ENCODE data around the gene KRT76. TPM values are rescaled to one million over a fixed set of nuclear protein-coding genes. Genes with fewer than 3 reads are reported as not detected.

Gene KRT76
- total and polyA plus RNA-seq, 4 donors, result not detected

DNA sequence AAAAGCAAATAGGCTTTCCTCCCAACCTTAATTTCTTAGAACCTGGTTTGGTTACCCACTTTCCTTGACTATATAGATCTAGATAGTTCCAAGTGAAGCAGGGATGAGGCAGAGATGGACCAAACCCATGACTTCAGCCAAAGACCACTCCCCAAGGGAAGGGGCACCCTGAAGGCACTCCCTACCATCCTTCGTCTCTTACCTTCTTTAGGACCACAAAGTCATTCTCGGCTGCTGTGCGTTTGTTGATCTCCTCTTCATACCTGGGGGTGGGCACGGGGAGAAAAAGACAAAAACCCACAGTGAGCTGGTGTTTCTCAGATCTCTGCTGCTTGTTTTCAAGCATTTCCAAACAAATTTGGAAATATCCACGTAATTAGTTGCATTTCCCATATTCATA lies 33.4 kb upstream of the KRT76 start:
- H3K9ac ChIP-seq (ENCODE audit: insufficient read depth in 1 of 2, low read length in 2 of 2), result no peak overlapping the region
- H3K4me3 ChIP-seq, result no peak overlapping the region
- peaks cover 0 to 3% (median 0%) of the 10 kb centered on the region in 4 donors for H3K9me3 ChIP-seq (ENCODE audit: control insufficient read depth in 4 of 4, insufficient read depth in 3 of 4, low read length in 3 of 4)
- H3K4me1 ChIP-seq (ENCODE audit: control insufficient read depth in 5 of 5, insufficient read depth in 5 of 5, low read length in 5 of 5), result peaks cover 0 to 15% (median 3%) of the 10 kb centered on the region in 5 donors
- WGBS, 2 donors, result 72 to 88% methylated on average over 5 of the region's 5 CpGs
- no peaks in the 10 kb centered on the region for H3K36me3 ChIP-seq (ENCODE audit: control insufficient read depth in 4 of 4, insufficient read depth in 4 of 4, low read length in 4 of 4)
- peaks cover 0 to 36% (median 2%) of the 10 kb centered on the region in 3 donors for H3K27me3 ChIP-seq (ENCODE audit: control insufficient read depth in 3 of 3, insufficient read depth in 3 of 3, low read length in 2 of 3)
- no peak for DNase-seq
- H3K27ac ChIP-seq (ENCODE audit: low read depth in 1 of 2, low read length in 1 of 2), result no peak overlapping the region
- ATAC-seq (ENCODE audit: insufficient read depth, low FRiP score), result no peak
- TF ChIP-seq, protein P1, sequence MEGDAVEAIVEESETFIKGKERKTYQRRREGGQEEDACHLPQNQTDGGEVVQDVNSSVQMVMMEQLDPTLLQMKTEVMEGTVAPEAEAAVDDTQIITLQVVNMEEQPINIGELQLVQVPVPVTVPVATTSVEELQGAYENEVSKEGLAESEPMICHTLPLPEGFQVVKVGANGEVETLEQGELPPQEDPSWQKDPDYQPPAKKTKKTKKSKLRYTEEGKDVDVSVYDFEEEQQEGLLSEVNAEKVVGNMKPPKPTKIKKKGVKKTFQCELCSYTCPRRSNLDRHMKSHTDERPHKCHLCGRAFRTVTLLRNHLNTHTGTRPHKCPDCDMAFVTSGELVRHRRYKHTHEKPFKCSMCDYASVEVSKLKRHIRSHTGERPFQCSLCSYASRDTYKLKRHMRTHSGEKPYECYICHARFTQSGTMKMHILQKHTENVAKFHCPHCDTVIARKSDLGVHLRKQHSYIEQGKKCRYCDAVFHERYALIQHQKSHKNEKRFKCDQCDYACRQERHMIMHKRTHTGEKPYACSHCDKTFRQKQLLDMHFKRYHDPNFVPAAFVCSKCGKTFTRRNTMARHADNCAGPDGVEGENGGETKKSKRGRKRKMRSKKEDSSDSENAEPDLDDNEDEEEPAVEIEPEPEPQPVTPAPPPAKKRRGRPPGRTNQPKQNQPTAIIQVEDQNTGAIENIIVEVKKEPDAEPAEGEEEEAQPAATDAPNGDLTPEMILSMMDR (IDR thresholded peaks at IDR 0.05; ENCODE audit: control extremely low read depth, extremely low read depth), result no peak

DNA sequence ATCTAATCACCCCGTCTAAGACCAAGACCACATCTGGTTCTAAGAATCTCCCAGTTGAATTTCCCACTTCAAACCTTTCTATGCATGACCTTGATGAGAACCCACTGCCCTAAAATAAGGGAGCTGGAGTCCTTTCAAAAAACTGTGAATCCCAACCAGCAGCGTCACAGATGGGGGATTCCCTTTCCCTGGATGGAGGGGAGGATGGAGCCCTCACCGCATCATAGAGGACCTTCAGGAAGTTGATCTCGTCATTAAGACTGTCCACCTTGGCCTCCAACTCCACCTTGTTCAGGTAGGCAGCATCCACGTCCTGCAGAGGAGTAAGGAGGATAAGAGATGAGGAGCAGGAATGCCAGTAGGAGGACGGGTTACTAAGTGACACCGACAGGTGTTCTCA lies 32.0 kb upstream of the KRT76 start:
- Histone ChIP-seq H3K4me1 (ENCODE audit: control insufficient read depth in 5 of 5, insufficient read depth in 5 of 5, low read length in 5 of 5) (peaks cover 0 to 7% (median 3%) of the 10 kb centered on the region in 5 donors), H3K36me3 (ENCODE audit: control insufficient read depth in 4 of 4, insufficient read depth in 4 of 4, low read length in 4 of 4) (no peaks in the 10 kb centered on the region), H3K27ac (ENCODE audit: low read depth in 1 of 2, low read length in 1 of 2) (no peak overlapping the region), H3K9ac (ENCODE audit: insufficient read depth in 1 of 2, low read length in 2 of 2) (no peak overlapping the region), H3K4me3 (no peak overlapping the region), H3K9me3 (ENCODE audit: control insufficient read depth in 4 of 4, insufficient read depth in 3 of 4, low read length in 3 of 4) (peaks cover 0 to 3% (median 0%) of the 10 kb centered on the region in 4 donors), H3K27me3 (ENCODE audit: control insufficient read depth in 3 of 3, insufficient read depth in 3 of 3, low read length in 2 of 3) (peaks cover 0 to 36% (median 2%) of the 10 kb centered on the region in 3 donors)
- 81 to 89% methylated on average over 7 of the region's 7 CpGs for WGBS, 2 donors
- DNase-seq (no peak), ATAC-seq (ENCODE audit: insufficient read depth, low FRiP score) (no peak)
- TF ChIP-seq, protein P1 (IDR thresholded peaks at IDR 0.05; ENCODE audit: control extremely low read depth, extremely low read depth), result no peak

DNA sequence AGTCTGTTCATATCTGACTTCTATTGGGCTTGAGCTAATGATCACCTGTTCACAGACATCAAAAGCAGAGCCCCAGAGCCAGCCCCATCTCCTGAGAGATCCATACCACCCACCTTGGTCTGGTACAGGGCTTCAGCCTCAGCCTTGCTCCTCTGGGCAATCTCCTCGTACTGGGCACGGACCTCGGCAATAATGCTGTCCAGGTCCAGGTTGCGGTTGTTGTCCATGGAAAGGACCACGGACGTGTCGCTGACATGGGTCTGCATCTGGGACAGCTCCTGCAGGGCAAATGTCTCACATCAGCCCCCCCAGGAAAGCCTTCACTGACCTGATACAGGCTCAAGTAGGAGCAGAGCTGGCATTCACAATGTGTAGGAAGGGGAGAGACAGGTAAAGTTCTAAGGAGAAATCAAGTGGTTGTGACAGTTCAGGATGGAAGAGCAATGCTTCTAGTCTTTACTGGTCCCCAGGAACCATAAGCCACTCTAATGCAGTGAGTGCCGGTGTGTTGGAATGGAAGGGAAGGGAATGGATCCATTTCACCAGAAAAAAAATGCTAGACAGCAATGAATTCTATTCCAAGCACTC lies 31.5 kb upstream of the KRT76 start:
- no peak overlapping the region for H3K9ac ChIP-seq (ENCODE audit: insufficient read depth in 1 of 2, low read length in 2 of 2)
- H3K9me3 ChIP-seq (ENCODE audit: control insufficient read depth in 4 of 4, insufficient read depth in 3 of 4, low read length in 3 of 4), result peaks cover 0 to 3% (median 0%) of the 10 kb centered on the region in 4 donors
- H3K27me3 ChIP-seq (ENCODE audit: control insufficient read depth in 3 of 3, insufficient read depth in 3 of 3, low read length in 2 of 3), result peaks cover 0 to 36% (median 2%) of the 10 kb centered on the region in 3 donors
- ATAC-seq (ENCODE audit: insufficient read depth, low FRiP score), result no peak
- H3K27ac ChIP-seq (ENCODE audit: low read depth in 1 of 2, low read length in 1 of 2), result no peak overlapping the region
- no peak for DNase-seq
- WGBS, 2 donors, result 92 to 93% methylated on average over 8 of the region's 8 CpGs
- H3K4me1 ChIP-seq (ENCODE audit: control insufficient read depth in 5 of 5, insufficient read depth in 5 of 5, low read length in 5 of 5), result peaks cover 0 to 2% (median under 1%) of the 10 kb centered on the region in 5 donors
- H3K4me3 ChIP-seq, result no peak overlapping the region
- no peaks in the 10 kb centered on the region for H3K36me3 ChIP-seq (ENCODE audit: control insufficient read depth in 4 of 4, insufficient read depth in 4 of 4, low read length in 4 of 4)
- TF ChIP-seq, protein P1 (IDR thresholded peaks at IDR 0.05; ENCODE audit: control extremely low read depth, extremely low read depth), result no peak

All from lung (tissue), 12 donors.